Prostate gland (tissue), 2 donors: ENCODE data around the gene ZNF683. TPM values are rescaled to one million over a fixed set of nuclear protein-coding genes. Genes with fewer than 3 reads are reported as not detected.

ENCODE experiments used
- DNase-seq: peaks from one replicate; pipeline ENCODE4 v3.0.0-alpha.2; 2019; ENCODE audit warnings: low spot score
- H3K27ac ChIP-seq, 2 donors: fragments of 200-600 bp; sonication (generic); 2 replicates each; pipeline ENCODE4 v1.5.1; 2017 to 2019
- H3K27me3 ChIP-seq: fragments of 200-600 bp; sonication (generic); replicated peaks from 2 replicates; pipeline ENCODE4 v1.5.1; 2019; ENCODE audit not compliant: insufficient read depth
- H3K36me3 ChIP-seq, 2 donors: fragments of 200-600 bp; sonication (generic); 1 replicate in 1 of 2; 2 replicates in 1 of 2; pipeline versions ENCODE4 v1.5.1 to v1.8.1; 2017 to 2019
- H3K4me1 ChIP-seq: fragments of 200-600 bp; sonication (generic); replicated peaks from 2 replicates; pipeline ENCODE4 v1.5.1; 2019
- H3K4me3 ChIP-seq, 2 donors: fragments of 200-600 bp; sonication (generic); 2 replicates each; pipeline ENCODE4 v1.5.1; 2017 to 2019
- H3K9me3 ChIP-seq: fragments of 200-600 bp; sonication (generic); 2 replicates; pipeline ENCODE4 v1.5.1; 2017
- CTCF ChIP-seq, 4 experiments: fragments of 200-600 bp in 2 of 4; fragments of 450-650 bp in 2 of 4; sonication (generic) in 2 of 4; IDR thresholded peaks; 1 replicate in 3 of 4; 2 replicates in 1 of 4; pipeline ENCODE4 v1.5.1; 2016 to 2019; ENCODE audit warnings: antibody characterized with exemption in 4 of 4, mild to moderate bottlenecking in 2 of 4, moderate library complexity in 2 of 4
- POLR2A ChIP-seq: fragments of 450-650 bp; IDR thresholded peaks from one replicate; pipeline ENCODE4 v1.6.1; 2016; ENCODE audit warnings: antibody characterized with exemption, mild to moderate bottlenecking
- POLR2AphosphoS5 ChIP-seq: sonication (generic); formaldehyde crosslinking; IDR thresholded peaks from one replicate; pipeline ENCODE4 v1.6.1; 2017; ENCODE audit warnings: antibody characterized with exemption
- WGBS: methylation state at CpG from one replicate; pipeline ENCODE4 v1.1.5; 2018; 5-methylcytosine and 5-hydroxymethylcytosine counted together
- intact Hi-C: fragments of 100-400 bp; cut with DNase I; formaldehyde crosslinking; loops from one replicate; pipeline ENCODE4 v1.14.2; 2022
- total RNA-seq, 2 donors: library from RNA; depleted of rRNA; stranded (reverse); fragments of >200 nt; gene quantifications; one replicate each; pipeline ENCODE4 v1.1.0, GENCODE V29; 2016

The ZNF683 gene
- total RNA-seq, 2 donors from 2014 or later, result 4.8 TPM; not detected in 1

- Histone ChIP-seq H3K4me1 (peaks cover 5% of the 10 kb centered on the region), H3K4me3 (no peak overlapping the region), H3K36me3 (no peaks in the 10 kb centered on the region), H3K27me3 (no peaks in the 10 kb centered on the region), H3K9me3 (no peaks in the 10 kb centered on the region), H3K27ac (no peak overlapping the region)
- no peak for TF ChIP-seq POLR2A
- TF ChIP-seq CTCF (IDR thresholded peaks at IDR 0.05), result no peak
- no peak for TF ChIP-seq POLR2AphosphoS5
- intact Hi-C loops, result no loop called here
- 87% methylated on average over 5 of the region's 5 CpGs for WGBS
- DNase-seq, result no peak
Measured at GRCh38 chr1:26352338-26352679, 20.2 kb downstream of the ZNF683 start.

- DNase-seq, result no peak
- H3K4me1 ChIP-seq, result peaks cover 5% of the 10 kb centered on the region
Measured at GRCh38 chr1:26351590-26352337, 20.8 kb downstream of the ZNF683 start.

GRCh38 chr1:26350701-26351589 lies 21.6 kb downstream of the ZNF683 start:
- TF ChIP-seq CTCF (IDR thresholded peaks at IDR 0.05), result no peak
- no peak for TF ChIP-seq POLR2A
- no peak for TF ChIP-seq POLR2AphosphoS5
- 79% methylated on average over 9 of the region's 9 CpGs for WGBS
- no peak for DNase-seq
- no peak overlapping the region for H3K27ac ChIP-seq
- H3K27me3 ChIP-seq, result no peaks in the 10 kb centered on the region
- intact Hi-C loops, result no loop called here
- peaks cover 5% of the 10 kb centered on the region for H3K4me1 ChIP-seq
- no peak overlapping the region for H3K4me3 ChIP-seq
- H3K36me3 ChIP-seq, result no peaks in the 10 kb centered on the region
- no peaks in the 10 kb centered on the region for H3K9me3 ChIP-seq

More at GRCh38 chr1:26351590-26352337, 20.8 kb downstream of the ZNF683 start:
- intact Hi-C loops, result no loop called here
- H3K36me3 ChIP-seq, result no peaks in the 10 kb centered on the region
- WGBS, result 86% methylated on average over 12 of the region's 12 CpGs
- no peak overlapping the region for H3K27ac ChIP-seq
- no peak overlapping the region for H3K4me3 ChIP-seq
- no peak for TF ChIP-seq POLR2A
- TF ChIP-seq CTCF (IDR thresholded peaks at IDR 0.05), result no peak
- TF ChIP-seq POLR2AphosphoS5, result no peak
- H3K9me3 ChIP-seq, result no peaks in the 10 kb centered on the region
- H3K27me3 ChIP-seq, result no peaks in the 10 kb centered on the region

GRCh38 chr1:26350343-26350700 lies 22.2 kb downstream of the ZNF683 start:
- Histone ChIP-seq H3K4me3 (no peak overlapping the region), H3K27me3 (no peaks in the 10 kb centered on the region), H3K4me1 (peaks cover 5% of the 10 kb centered on the region), H3K27ac (no peak overlapping the region), H3K36me3 (no peaks in the 10 kb centered on the region), H3K9me3 (no peaks in the 10 kb centered on the region)
- no peak for DNase-seq
- WGBS, result 82% methylated on average over 2 of the region's 2 CpGs
- intact Hi-C loops, result no loop called here
- TF ChIP-seq POLR2A (no peak), POLR2AphosphoS5 (no peak), CTCF (IDR thresholded peaks at IDR 0.05) (no peak)
